H9 (cell line): ENCODE data around the gene CACNA1I. TPM values are rescaled to one million over a fixed set of nuclear protein-coding genes. Genes with fewer than 3 reads are reported as not detected.

ENCODE experiments used
- DNase-seq: peaks from one replicate; pipeline ENCODE4 v3.0.0-alpha.2; 2017
- H2AFZ ChIP-seq: one replicate; pipeline ENCODE4 v1.6.1; 2013; ENCODE audit warnings: mild to moderate bottlenecking, low read length, control low read depth, moderate library complexity
- H2AK5ac ChIP-seq: 2 replicates; pipeline ENCODE4 v1.6.1; 2013; ENCODE audit warnings: low read length, control low read depth, mixed read lengths; ENCODE audit not compliant: insufficient read length
- H2BK120ac ChIP-seq: one replicate; pipeline ENCODE4 v1.6.1; 2013; ENCODE audit warnings: low read depth, mild to moderate bottlenecking, low read length, control low read depth, inconsistent platforms; ENCODE audit not compliant: poor library complexity, severe bottlenecking
- H2BK12ac ChIP-seq: 2 replicates; pipeline ENCODE4 v1.6.1; 2013; ENCODE audit warnings: low read length, control low read depth, mixed read lengths, low read depth; ENCODE audit not compliant: insufficient read length
- H2BK15ac ChIP-seq: 2 replicates; pipeline ENCODE4 v1.6.1; 2013; ENCODE audit warnings: low read depth, low read length, control low read depth
- H2BK20ac ChIP-seq: one replicate; pipeline ENCODE4 v1.6.1; 2013; ENCODE audit warnings: low read depth, mild to moderate bottlenecking, low read length, control low read depth, inconsistent platforms; ENCODE audit not compliant: poor library complexity, severe bottlenecking
- H2BK5ac ChIP-seq: 2 replicates; pipeline ENCODE4 v1.6.1; 2013; ENCODE audit warnings: low read length, control low read depth, mixed read lengths; ENCODE audit not compliant: insufficient read length
- H3K14ac ChIP-seq: 2 replicates; pipeline ENCODE4 v1.6.1; 2013; ENCODE audit warnings: low read length, control low read depth; ENCODE audit not compliant: insufficient read depth
- H3K18ac ChIP-seq: 2 replicates; pipeline ENCODE4 v1.6.1; 2013; ENCODE audit warnings: low read depth, mild to moderate bottlenecking, mixed read lengths, low read length, control low read depth; ENCODE audit not compliant: insufficient read length
- H3K23ac ChIP-seq: 2 replicates; pipeline ENCODE4 v1.6.1; 2013; ENCODE audit warnings: low read length, control low read depth, mixed read lengths, low read depth; ENCODE audit not compliant: insufficient read length
- H3K23me2 ChIP-seq: 2 replicates; pipeline ENCODE4 v1.6.1; 2013; ENCODE audit warnings: low read depth, mild to moderate bottlenecking, mixed read lengths, low read length, control low read depth; ENCODE audit not compliant: insufficient read length, poor library complexity, severe bottlenecking
- H3K27ac ChIP-seq: 2 replicates; pipeline ENCODE4 v1.5.1; 2013; ENCODE audit warnings: low read length, control low read depth, mixed read lengths, low read depth; ENCODE audit not compliant: insufficient read length
- H3K27me3 ChIP-seq: 2 replicates; pipeline ENCODE4 v1.6.1; 2013; ENCODE audit warnings: low read length, control low read depth, inconsistent platforms; ENCODE audit not compliant: insufficient read depth
- H3K4ac ChIP-seq: 2 replicates; pipeline ENCODE4 v1.6.1; 2013; ENCODE audit warnings: low read depth, mild to moderate bottlenecking, control low read depth, inconsistent platforms, low read length, moderate library complexity
- H3K4me1 ChIP-seq: 2 replicates; pipeline ENCODE4 v1.6.1; 2013; ENCODE audit warnings: low read length, control low read depth, inconsistent platforms; ENCODE audit not compliant: insufficient read depth
- H3K4me2 ChIP-seq: 2 replicates; pipeline ENCODE4 v1.6.1; 2013; ENCODE audit warnings: low read length, control low read depth, mixed read lengths; ENCODE audit not compliant: insufficient read length, insufficient read depth
- H3K56ac ChIP-seq: 2 replicates; pipeline ENCODE4 v1.6.1; 2013; ENCODE audit warnings: low read depth, mild to moderate bottlenecking, mixed read lengths, low read length, control low read depth; ENCODE audit not compliant: insufficient read length
- H3K79me1 ChIP-seq: 2 replicates; pipeline ENCODE4 v1.6.1; 2013; ENCODE audit warnings: low read depth, mild to moderate bottlenecking, moderate library complexity, low read length, control low read depth, inconsistent platforms; ENCODE audit not compliant: insufficient read depth, poor library complexity, severe bottlenecking
- H3K79me2 ChIP-seq: 2 replicates; pipeline ENCODE4 v1.6.1; 2013; ENCODE audit warnings: low read length, control low read depth, inconsistent platforms; ENCODE audit not compliant: insufficient read depth
- H3K9ac ChIP-seq: 2 replicates; pipeline ENCODE4 v1.6.1; 2013; ENCODE audit warnings: low read length, control low read depth, mixed read lengths; ENCODE audit not compliant: insufficient read length; ENCODE audit errors: extremely low read depth
- H3K9me3 ChIP-seq: one replicate; pipeline ENCODE4 v1.6.1; 2013; ENCODE audit warnings: low read depth, low read length, inconsistent platforms; ENCODE audit not compliant: control insufficient read depth
- H3T11ph ChIP-seq: one replicate; pipeline ENCODE4 v1.6.1; 2013; ENCODE audit warnings: mild to moderate bottlenecking, low read length, control low read depth, inconsistent platforms
- H4K20me1 ChIP-seq: one replicate; pipeline ENCODE4 v1.6.1; 2013; ENCODE audit not compliant: control insufficient read depth, insufficient read length, insufficient read depth
- H4K5ac ChIP-seq: 2 replicates; pipeline ENCODE4 v1.6.1; 2013; ENCODE audit warnings: low read depth, mild to moderate bottlenecking, mixed read lengths, low read length, control low read depth; ENCODE audit not compliant: insufficient read length
- H4K8ac ChIP-seq: replicated peaks from 2 replicates; pipeline ENCODE4 v1.6.1; 2013; ENCODE audit warnings: low read length, control low read depth, mixed read lengths, low read depth; ENCODE audit not compliant: insufficient read length
- H4K91ac ChIP-seq: 2 replicates; pipeline ENCODE4 v1.6.1; 2013; ENCODE audit warnings: low read depth, mild to moderate bottlenecking, moderate library complexity, mixed read lengths, low read length, control low read depth; ENCODE audit not compliant: insufficient read length
- H3K27ac Mint-ChIP-seq, 3 experiments: 2 replicates in 2 of 3; 3 replicates in 1 of 3; pipeline ENCODE4 v1.8.0; 2020 to 2021; ENCODE audit warnings: mixed read lengths in 3 of 3, mild to moderate bottlenecking in 1 of 3, moderate library complexity in 1 of 3
- H3K27me3 Mint-ChIP-seq: 2 replicates; pipeline ENCODE4 v1.8.0; 2021; ENCODE audit warnings: low read depth, mild to moderate bottlenecking, moderate library complexity, mixed read lengths
- H3K36me3 Mint-ChIP-seq, 3 experiments: 2 replicates in 2 of 3; 3 replicates in 1 of 3; pipeline ENCODE4 v1.8.0; 2020 to 2021; ENCODE audit warnings: low read depth in 3 of 3, mixed read lengths in 3 of 3; ENCODE audit not compliant: insufficient read depth in 1 of 3
- H3K4me1 Mint-ChIP-seq, 2 experiments: 2 replicates each; pipeline ENCODE4 v1.8.0; 2020; ENCODE audit warnings: mixed read lengths in 2 of 2
- H3K4me3 Mint-ChIP-seq, 2 experiments: 2 replicates in 1 of 2; 3 replicates in 1 of 2; pipeline ENCODE4 v1.8.0; 2020 to 2021; ENCODE audit warnings: mild to moderate bottlenecking in 2 of 2, mixed read lengths in 2 of 2, moderate library complexity in 1 of 2
- H3K9me3 Mint-ChIP-seq, 2 experiments: 2 replicates in 1 of 2; 3 replicates in 1 of 2; pipeline ENCODE4 v1.8.0; 2020; ENCODE audit warnings: mild to moderate bottlenecking in 2 of 2, mixed read lengths in 2 of 2, moderate library complexity in 1 of 2
- CTCF ChIP-seq: fragments of 200-600 bp; sonication (generic); conservative IDR thresholded peaks from 3 replicates; pipeline ENCODE4 v1.8.0; 2021; ENCODE audit warnings: antibody characterized with exemption, mild to moderate bottlenecking
- WGBS: extraction: QIAGEN DNeasy Blood & Tissue Kit; methylation state at CpG from one replicate; pipeline ENCODE4 v1.1.7; 2013; ENCODE audit warnings: missing lambda C conversion rate, low lambda C conversion rate, mixed read lengths; ENCODE audit not compliant: insufficient read length; ENCODE audit errors: extremely low coverage; 5-methylcytosine and 5-hydroxymethylcytosine counted together
- total RNA-seq: library from RNA; stranded (reverse); gene quantifications from 2 replicates; pipeline ENCODE4 v1.2.1, GENCODE V29; 2021

CACNA1I gene
- total RNA-seq, 1 experiment from 2014 or later = 0.50 TPM

- no peak overlapping the region for H3K56ac ChIP-seq
- no peak overlapping the region for H3K18ac ChIP-seq
- peaks cover 36% of the 10 kb centered on the region for H3K27me3 ChIP-seq
- H3K79me2 ChIP-seq = no peaks in the 10 kb centered on the region
- no CpG with 5 or more reads among the region's 14 CpGs for WGBS
- no peak overlapping the region for H3K23ac ChIP-seq
- no peak overlapping the region for H2BK120ac ChIP-seq
- Mint-ChIP-seq H3K36me3 (no peaks in the 10 kb centered on the region; a peak in 1 of 7 replicates), H3K27ac (no peak overlapping the region), H3K9me3 (no peaks in the 10 kb centered on the region), H3K27me3 (peaks cover 39% of the 10 kb centered on the region), H3K4me1 (peaks cover 9 to 17% of the 10 kb centered on the region in 2 experiments), H3K4me3 (peak overlapping the region in 1 of 2 experiments; percentile 71; a peak in 3 of 5 replicates)
- DNase-seq = no peak
- H3K4me1 ChIP-seq = no peaks in the 10 kb centered on the region
- no peak overlapping the region for H4K8ac ChIP-seq
- no peaks in the 10 kb centered on the region for H3K9me3 ChIP-seq
- H4K5ac ChIP-seq = no peak overlapping the region
- no peak overlapping the region for H2AK5ac ChIP-seq
- no peak overlapping the region for H2BK12ac ChIP-seq
- no peak overlapping the region for H3K4me2 ChIP-seq
- no peak overlapping the region for H3K9ac ChIP-seq
- H4K20me1 ChIP-seq = no peaks in the 10 kb centered on the region
- no peak overlapping the region for H3T11ph ChIP-seq
- no peak overlapping the region for H2BK20ac ChIP-seq
- peaks cover 4% of the 10 kb centered on the region for H3K23me2 ChIP-seq
- H3K4ac ChIP-seq = no peak overlapping the region
- no peak overlapping the region for H2BK15ac ChIP-seq
- no peak overlapping the region for H2BK5ac ChIP-seq
- no peak overlapping the region; the same call in 1 of the 2 replicates for H3K14ac ChIP-seq
- no peak overlapping the region for H4K91ac ChIP-seq
- H3K27ac ChIP-seq = no peak overlapping the region
- H3K79me1 ChIP-seq = no peaks in the 10 kb centered on the region
- no peak overlapping the region for H2AFZ ChIP-seq
- no peak for TF ChIP-seq CTCF
Observed at GRCh38 chr22:39558950-39559349, 11.6 kb upstream of the CACNA1I start.
